22Rv1 (cell line): ENCODE data around the gene TSPAN33.
A peak's percentile ranks its signal among the peaks of the same experiment; 100 is the strongest.

Experiments
- H3K27ac ChIP-seq: fragments of 450-650 bp; 2 replicates; pipeline ENCODE4 v1.5.1; 2017
- ZFX ChIP-seq: fragments of 450-650 bp; IDR thresholded peaks from 2 replicates; pipeline ENCODE4 v1.6.1; 2017; ENCODE audit warnings: antibody characterized with exemption, borderline replicate concordance
- TF ChIP-seq, protein P1 (sequence below): fragments of 450-650 bp; IDR thresholded peaks from 2 replicates; pipeline ENCODE4 v1.5.1; 2017; ENCODE audit warnings: mild to moderate bottlenecking

The TSPAN33 gene

DNA sequence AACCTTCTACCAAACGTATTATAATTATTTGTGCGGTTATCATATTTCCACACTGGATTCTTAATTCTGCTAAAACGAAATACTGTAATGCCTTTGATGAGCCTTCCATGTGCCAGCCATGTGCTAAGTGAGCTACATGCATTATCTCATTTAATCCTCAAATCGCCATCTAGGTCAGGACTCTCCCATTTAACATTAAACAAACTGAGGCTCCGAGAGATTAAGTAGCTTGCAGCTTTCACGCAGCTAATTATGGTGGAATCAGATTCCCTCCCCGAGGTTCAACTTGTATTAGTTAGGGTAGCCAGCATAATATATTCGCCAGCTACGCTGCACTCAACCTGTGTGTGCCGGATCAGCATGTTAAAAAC is 798 bp upstream of the TSPAN33 start:
- TF ChIP-seq ZFX = no peak
- TF ChIP-seq, protein P1, sequence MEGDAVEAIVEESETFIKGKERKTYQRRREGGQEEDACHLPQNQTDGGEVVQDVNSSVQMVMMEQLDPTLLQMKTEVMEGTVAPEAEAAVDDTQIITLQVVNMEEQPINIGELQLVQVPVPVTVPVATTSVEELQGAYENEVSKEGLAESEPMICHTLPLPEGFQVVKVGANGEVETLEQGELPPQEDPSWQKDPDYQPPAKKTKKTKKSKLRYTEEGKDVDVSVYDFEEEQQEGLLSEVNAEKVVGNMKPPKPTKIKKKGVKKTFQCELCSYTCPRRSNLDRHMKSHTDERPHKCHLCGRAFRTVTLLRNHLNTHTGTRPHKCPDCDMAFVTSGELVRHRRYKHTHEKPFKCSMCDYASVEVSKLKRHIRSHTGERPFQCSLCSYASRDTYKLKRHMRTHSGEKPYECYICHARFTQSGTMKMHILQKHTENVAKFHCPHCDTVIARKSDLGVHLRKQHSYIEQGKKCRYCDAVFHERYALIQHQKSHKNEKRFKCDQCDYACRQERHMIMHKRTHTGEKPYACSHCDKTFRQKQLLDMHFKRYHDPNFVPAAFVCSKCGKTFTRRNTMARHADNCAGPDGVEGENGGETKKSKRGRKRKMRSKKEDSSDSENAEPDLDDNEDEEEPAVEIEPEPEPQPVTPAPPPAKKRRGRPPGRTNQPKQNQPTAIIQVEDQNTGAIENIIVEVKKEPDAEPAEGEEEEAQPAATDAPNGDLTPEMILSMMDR = no peak

DNA sequence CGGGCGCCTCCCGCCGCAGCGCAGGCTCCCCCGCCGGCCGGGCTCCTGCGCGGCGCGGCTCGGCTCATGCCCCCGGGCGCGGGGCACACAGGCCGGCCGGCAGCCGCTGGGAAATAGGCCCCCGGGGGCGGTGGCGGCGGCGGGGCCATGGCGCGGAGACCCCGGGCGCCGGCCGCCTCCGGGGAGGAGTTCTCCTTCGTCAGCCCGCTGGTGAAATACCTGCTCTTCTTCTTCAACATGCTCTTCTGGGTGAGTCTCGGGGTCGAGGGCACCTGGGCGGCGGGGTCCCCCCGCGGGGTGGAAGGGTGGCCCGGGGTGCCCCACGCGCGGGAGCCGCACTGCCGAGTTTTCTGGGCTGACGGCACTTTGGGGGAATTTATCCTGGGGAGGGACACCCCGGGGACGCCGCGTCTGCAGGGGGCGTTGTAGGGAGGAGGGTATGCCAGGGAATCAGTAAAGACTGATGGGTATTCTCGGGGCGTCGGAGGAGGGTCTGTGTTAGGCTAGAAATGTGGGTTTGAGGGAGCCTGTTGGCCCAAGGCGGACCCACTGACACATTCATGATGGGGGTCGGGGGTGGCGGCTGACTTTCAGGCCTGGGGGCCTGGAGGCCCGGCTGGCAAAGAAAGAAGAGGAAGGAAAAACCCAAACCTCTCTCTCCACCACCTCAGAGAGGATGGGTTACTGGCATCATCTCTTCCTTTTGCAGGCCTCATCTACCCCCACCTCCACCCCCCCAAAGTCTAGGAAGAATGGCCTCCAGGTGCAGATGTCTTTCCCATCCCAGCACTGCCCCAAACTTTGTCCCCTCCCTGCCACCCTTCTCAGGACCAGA is 544 bp downstream of the TSPAN33 start:
- TF ChIP-seq, protein P1 = peak; percentile 62
- TF ChIP-seq ZFX = no peak
- H3K27ac ChIP-seq = no peak overlapping the region

More for the DNA sequence above, 798 bp upstream of the TSPAN33 start:
- H3K27ac ChIP-seq = no peak overlapping the region

DNA sequence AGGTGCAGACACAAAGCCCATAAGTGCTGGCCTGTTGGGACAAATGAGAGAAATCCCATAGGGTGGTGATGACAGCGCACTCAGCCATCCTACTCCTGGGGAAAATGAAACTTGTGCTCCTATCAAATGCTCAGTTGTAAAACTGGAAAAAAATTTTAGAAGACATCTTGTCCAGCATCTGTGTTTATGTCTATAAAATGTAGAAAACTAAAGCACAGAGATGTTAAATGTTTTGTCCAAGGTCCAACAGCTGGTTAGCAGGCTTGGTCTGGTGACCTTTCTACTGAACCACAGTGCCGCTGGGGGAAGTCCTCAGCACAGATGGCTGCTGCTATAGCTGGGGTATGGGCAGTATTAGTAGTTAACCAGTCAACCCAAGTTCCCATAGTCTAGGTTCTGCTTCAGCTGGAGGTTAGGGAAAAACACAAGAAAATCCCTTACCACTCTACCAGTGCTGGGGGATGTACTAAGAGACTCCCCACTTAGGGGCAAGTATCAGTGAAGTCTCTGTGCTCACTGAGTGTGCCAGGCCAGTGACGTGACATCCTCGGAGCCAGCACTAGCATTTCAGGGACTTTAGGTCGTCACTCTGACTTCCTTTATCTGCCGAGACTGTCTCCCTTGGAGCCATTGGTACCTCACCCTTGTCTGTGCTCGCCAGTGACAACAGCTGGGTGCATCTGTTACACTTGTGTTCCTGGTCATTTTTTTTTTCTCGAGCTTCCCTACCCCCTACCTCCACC is 1.9 kb downstream of the TSPAN33 start:
- H3K27ac ChIP-seq = no peak overlapping the region
- TF ChIP-seq ZFX = no peak
- TF ChIP-seq, protein P1 = no peak

DNA sequence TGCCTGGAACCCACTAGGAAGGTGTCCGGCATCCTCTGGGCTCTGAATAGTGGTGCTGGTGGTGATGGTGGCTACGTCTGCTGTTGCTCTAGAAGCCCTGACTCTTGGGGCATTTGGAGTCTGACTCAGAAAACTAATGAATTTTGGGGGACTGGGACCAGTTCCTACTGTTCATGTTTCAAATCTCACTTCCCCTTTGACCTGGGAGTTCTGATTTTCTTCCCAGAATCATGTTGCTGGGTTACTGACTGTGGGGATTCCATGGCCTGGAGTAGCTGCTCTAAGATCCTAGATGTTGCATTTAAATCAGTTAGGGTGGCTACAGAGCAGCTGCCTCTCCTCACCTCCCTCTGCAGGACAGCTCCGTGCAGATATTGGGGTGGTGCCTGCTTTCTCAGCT is 3.2 kb downstream of the TSPAN33 start:
- H3K27ac ChIP-seq = no peak overlapping the region
- TF ChIP-seq ZFX = no peak
- TF ChIP-seq, protein P1 = no peak

DNA sequence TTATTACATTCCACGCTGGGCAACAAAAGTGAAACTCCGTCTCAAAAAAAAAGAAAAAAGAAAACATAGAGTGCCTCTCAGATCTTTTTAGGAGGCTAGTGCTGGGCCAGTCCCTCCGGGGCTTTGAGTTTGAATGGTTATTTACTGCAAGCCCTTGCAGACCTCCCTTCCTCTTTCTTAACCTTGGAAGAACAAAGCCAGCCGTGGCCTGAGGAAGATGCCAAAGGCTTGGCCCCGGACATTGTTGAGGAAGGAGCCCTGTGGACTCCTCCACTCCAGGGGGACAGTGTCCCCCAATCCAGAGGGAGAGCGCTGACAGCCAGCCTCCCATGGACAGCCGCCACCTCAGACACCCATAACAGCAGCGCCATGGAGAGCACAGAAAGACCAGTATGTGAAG is 5.0 kb downstream of the TSPAN33 start:
- TF ChIP-seq ZFX = no peak
- no peak overlapping the region for H3K27ac ChIP-seq

DNA sequence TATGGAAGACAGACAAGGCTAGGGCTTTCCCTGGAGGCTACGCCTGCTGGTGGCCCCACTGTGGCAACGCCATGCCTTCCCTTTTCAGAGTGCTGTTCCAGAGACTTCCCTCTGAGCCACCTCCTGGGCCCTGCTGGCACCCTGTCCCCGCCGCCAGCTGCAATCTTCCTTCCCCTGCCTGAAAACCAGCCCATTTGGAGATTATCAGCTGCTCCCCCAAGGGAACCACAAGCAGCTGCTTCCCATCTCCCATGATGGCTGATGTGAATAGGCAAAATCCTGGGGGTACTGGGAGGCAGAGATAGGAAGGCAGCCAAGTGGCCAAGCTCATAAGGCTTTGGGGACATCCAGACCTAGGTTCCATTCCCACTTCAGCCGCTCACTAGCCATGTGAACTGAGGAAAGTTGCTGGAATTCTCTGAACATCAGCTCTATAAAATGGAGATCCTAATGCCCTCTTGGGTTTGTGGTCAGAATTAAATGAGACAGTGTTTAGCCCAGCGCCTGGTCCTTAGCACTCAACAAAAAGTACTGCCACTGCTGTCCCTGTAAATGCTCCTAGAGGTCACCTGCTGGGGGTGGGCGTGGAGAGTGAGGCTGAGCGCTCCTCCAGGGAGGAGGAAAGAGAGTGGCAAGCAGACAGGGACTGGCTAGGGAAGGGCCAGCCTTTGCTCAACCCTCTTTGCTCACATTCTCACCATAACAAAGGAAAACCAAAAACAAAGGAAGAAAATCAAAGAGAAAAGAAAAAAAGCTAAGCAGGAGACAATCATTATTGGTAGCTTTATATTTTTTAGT is 5.9 kb downstream of the TSPAN33 start:
- TF ChIP-seq, protein P1 = no peak
- TF ChIP-seq ZFX = no peak

DNA sequence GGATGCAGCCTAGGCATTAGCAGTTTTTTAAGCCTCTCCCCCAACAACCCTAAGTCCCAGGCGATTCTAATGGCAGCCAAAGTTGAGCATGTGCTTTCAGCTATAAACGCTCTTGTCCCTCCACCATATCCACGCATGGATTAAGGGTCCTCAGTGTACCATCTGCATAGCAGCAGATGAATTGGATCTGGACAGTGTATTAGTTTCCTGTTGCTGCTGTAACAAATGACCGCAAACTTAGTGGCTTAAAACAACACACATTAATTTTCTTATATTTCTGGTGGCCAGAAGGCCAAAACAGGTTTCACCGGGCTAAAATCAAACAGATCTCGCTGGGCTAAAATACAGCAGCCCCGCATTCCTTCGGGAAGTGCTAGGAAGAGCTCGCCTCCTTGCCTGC is 13.1 kb downstream of the TSPAN33 start:
- no peak overlapping the region for H3K27ac ChIP-seq

More for the DNA sequence above, 5.9 kb downstream of the TSPAN33 start:
- H3K27ac ChIP-seq = no peak overlapping the region

More for the DNA sequence above, 13.1 kb downstream of the TSPAN33 start:
- no peak for TF ChIP-seq ZFX
- TF ChIP-seq, protein P1 = no peak
